Trophoblast cell (in vitro differentiated cells and primary cell): ENCODE results near the gene COPE.
"Not testable (repeated sequence)": the region's sequence is repeated elsewhere in the genome, so short reads cannot be mapped to it uniquely, and the experiment has no call there.

ENCODE experiments used
- DNase-seq, 2 donors: peaks; one replicate each; pipeline ENCODE4 v3.0.0-alpha.2; 2016
- H2AFZ ChIP-seq: 2 replicates; pipeline ENCODE4 v1.6.1; 2013; ENCODE audit warnings: low read length, moderate library complexity, mild to moderate bottlenecking; ENCODE audit not compliant: insufficient read depth, poor library complexity
- H2AK5ac ChIP-seq: 2 replicates; pipeline ENCODE4 v1.6.1; 2013; ENCODE audit warnings: mild to moderate bottlenecking, low read length
- H2BK120ac ChIP-seq: 2 replicates; pipeline ENCODE4 v1.6.1; 2013; ENCODE audit warnings: low read length, mild to moderate bottlenecking, moderate library complexity; ENCODE audit not compliant: insufficient read depth, poor library complexity
- H2BK12ac ChIP-seq: 2 replicates; pipeline ENCODE4 v1.6.1; 2013; ENCODE audit warnings: mild to moderate bottlenecking, low read length, moderate library complexity
- H2BK5ac ChIP-seq: 2 replicates; pipeline ENCODE4 v1.6.1; 2013; ENCODE audit warnings: low read length, low read depth, moderate library complexity, mild to moderate bottlenecking; ENCODE audit not compliant: poor library complexity
- H3K14ac ChIP-seq: 2 replicates; pipeline ENCODE4 v1.6.1; 2013; ENCODE audit warnings: mild to moderate bottlenecking, low read length
- H3K18ac ChIP-seq: 2 replicates; pipeline ENCODE4 v1.6.1; 2013; ENCODE audit warnings: mild to moderate bottlenecking, low read length
- H3K23ac ChIP-seq: 2 replicates; pipeline ENCODE4 v1.6.1; 2013; ENCODE audit warnings: low read length
- H3K27ac ChIP-seq: 2 replicates; pipeline ENCODE4 v1.5.1; 2013; ENCODE audit warnings: low read depth, mild to moderate bottlenecking, inconsistent platforms, low read length, moderate library complexity
- H3K27me3 ChIP-seq: 2 replicates; pipeline ENCODE4 v1.6.1; 2013; ENCODE audit warnings: inconsistent platforms, mild to moderate bottlenecking, low read length, moderate library complexity; ENCODE audit not compliant: insufficient read depth
- H3K36me3 ChIP-seq, 2 experiments: 1 replicate in 1 of 2; 2 replicates in 1 of 2; pipeline ENCODE4 v1.6.1; 2013; ENCODE audit warnings: low read length in 2 of 2, mild to moderate bottlenecking in 2 of 2, moderate library complexity in 1 of 2; ENCODE audit not compliant: insufficient read depth in 2 of 2, control insufficient read depth in 1 of 2
- H3K4ac ChIP-seq: 2 replicates; pipeline ENCODE4 v1.6.1; 2013; ENCODE audit warnings: low read depth, mild to moderate bottlenecking, low read length, moderate library complexity
- H3K4me1 ChIP-seq, 2 experiments: 1 replicate in 1 of 2; 2 replicates in 1 of 2; pipeline ENCODE4 v1.6.1; 2013; ENCODE audit warnings: low read length in 2 of 2, mild to moderate bottlenecking in 2 of 2, moderate library complexity in 1 of 2; ENCODE audit not compliant: insufficient read depth in 2 of 2, control insufficient read depth in 1 of 2
- H3K4me2 ChIP-seq: 2 replicates; pipeline ENCODE4 v1.6.1; 2013; ENCODE audit warnings: inconsistent platforms, mild to moderate bottlenecking, low read length, moderate library complexity
- H3K4me3 ChIP-seq: 2 replicates; pipeline ENCODE4 v1.5.1; 2013; ENCODE audit warnings: mild to moderate bottlenecking, low read depth, low read length, inconsistent platforms
- H3K79me1 ChIP-seq: one replicate; pipeline ENCODE4 v1.6.1; 2013; ENCODE audit warnings: low read length
- H3K79me2 ChIP-seq: 2 replicates; pipeline ENCODE4 v1.6.1; 2013; ENCODE audit warnings: low read length, mild to moderate bottlenecking; ENCODE audit not compliant: control insufficient read depth, insufficient read depth, poor library complexity
- H3K9ac ChIP-seq: 2 replicates; pipeline ENCODE4 v1.6.1; 2013; ENCODE audit warnings: mild to moderate bottlenecking, low read length
- H3K9me3 ChIP-seq: 2 replicates; pipeline ENCODE4 v1.6.1; 2013; ENCODE audit warnings: low read depth, mild to moderate bottlenecking, control low read depth, inconsistent platforms, low read length; ENCODE audit not compliant: insufficient read depth
- H4K12ac ChIP-seq: 2 replicates; pipeline ENCODE4 v1.6.1; 2013; ENCODE audit warnings: low read depth, mild to moderate bottlenecking, low read length, moderate library complexity
- H4K8ac ChIP-seq: 2 replicates; pipeline ENCODE4 v1.6.1; 2013; ENCODE audit warnings: low read depth, mild to moderate bottlenecking, low read length, moderate library complexity
- H4K91ac ChIP-seq: one replicate; pipeline ENCODE4 v1.6.1; 2013; ENCODE audit warnings: low read depth, mild to moderate bottlenecking, low read length, moderate library complexity
- WGBS: extraction: QIAGEN DNeasy Blood & Tissue Kit; methylation state at CpG from one replicate; pipeline ENCODE4 v1.1.7; 2013; ENCODE audit warnings: missing lambda C conversion rate; ENCODE audit not compliant: insufficient read length, insufficient coverage; ENCODE audit errors: extremely low coverage; 5-methylcytosine and 5-hydroxymethylcytosine counted together

Gene COPE

DNA sequence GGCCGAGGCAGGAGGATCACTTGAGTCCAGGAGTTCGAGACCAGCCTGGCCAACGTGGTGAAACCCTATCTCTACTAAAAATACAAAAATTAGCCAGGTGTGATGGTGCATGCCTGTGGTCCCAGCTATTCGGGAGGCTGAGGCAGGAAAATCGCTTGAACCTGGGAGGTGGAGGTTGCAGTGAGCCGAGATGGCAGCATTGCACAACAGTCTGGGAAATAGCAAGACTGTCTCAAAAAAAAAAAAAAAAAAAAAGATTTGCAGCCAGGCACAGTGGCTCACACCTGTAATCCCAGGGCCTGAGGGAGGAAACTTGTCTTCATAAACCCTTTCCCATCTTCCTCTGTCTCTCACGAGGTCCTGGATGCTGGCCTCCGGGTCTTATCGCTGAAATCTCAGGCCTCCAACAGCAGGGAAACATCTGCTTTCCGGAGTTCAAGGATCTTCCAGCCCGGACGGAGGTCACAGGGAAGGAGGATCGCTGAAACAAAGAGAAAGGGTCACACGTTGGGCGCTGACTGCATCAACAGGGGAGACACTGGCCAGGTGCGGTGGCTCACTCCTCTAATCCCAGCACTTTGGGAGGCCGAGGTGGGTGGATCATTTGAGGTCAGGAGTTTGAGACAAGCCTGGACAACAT lies 33.3 kb upstream of the COPE start:
- H2BK120ac ChIP-seq, H4K8ac ChIP-seq, H3K9me3 ChIP-seq, H3K4me3 ChIP-seq, H3K27ac ChIP-seq, H3K14ac ChIP-seq, H3K79me2 ChIP-seq, H2BK5ac ChIP-seq, H3K4me1 ChIP-seq, H2BK12ac ChIP-seq, H2AFZ ChIP-seq, H3K79me1 ChIP-seq, H4K12ac ChIP-seq, H3K4ac ChIP-seq, H4K91ac ChIP-seq, H3K36me3 ChIP-seq, H3K9ac ChIP-seq, H3K23ac ChIP-seq, H3K4me2 ChIP-seq, H2AK5ac ChIP-seq, H3K27me3 ChIP-seq, H3K18ac ChIP-seq: not testable (repeated sequence)
- no CpG with 5 or more reads among the region's 17 CpGs for WGBS
- peak; percentile 95 to 97 for DNase-seq

DNA sequence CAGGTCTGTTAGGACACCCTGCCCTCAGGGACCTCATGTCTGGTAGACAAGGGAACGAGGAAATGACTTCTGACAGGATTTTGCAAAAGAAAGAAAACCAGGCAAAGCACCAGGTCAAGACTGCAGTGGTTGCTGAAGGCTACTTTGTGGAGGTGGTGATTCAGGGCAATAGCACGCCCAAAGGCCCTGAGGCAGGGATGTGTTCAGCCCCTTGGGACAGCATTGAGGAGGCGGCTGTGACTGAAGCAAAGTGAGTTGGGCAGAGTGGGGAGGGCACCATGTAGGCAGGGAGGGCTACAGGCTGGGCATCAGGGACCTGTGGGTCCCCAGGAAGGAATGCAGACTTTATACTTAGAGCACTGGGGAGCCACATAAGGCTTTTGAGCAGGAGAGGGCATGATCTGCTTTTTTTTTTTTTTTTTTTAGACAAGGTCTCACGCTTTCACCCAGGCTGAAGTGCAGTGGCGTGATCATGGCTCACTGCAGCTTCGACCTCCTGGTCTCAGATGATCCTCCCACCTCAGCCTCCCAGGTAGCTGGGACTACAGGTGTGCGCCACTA lies 32.6 kb upstream of the COPE start:
- no peak overlapping the region for H4K91ac ChIP-seq

DNA sequence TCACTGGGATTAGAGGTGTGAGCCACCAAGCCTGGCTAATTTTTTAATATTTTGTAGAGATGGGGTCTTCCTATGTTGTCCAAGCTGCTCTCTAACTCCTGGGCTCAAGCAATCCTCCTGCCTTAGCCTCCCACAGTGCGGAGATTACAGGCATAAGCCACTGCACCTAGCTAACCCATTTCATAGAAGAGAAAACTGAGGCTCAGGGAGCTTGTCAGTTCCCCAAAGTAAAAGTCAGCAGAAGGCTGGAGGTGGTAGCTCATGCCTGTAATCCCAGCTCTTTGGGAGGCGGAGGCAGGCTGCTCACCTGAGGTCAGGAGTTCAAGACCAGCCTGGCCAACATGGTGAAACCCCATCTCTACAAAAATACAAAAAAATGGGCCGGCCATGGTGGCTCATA lies 30.7 kb upstream of the COPE start:
- Histone ChIP-seq H2AK5ac (no peak overlapping the region), H3K4me3 (no peak overlapping the region), H4K91ac (no peak overlapping the region), H2AFZ (no peak overlapping the region), H3K79me2 (no peaks in the 10 kb centered on the region), H3K4ac (no peak overlapping the region), H3K79me1 (no peaks in the 10 kb centered on the region), H3K14ac (no peak overlapping the region), H3K18ac (no peak overlapping the region), H2BK120ac (no peak overlapping the region), H3K27me3 (no peaks in the 10 kb centered on the region), H3K27ac (no peak overlapping the region), H4K12ac (no peak overlapping the region), H3K9ac (no peak overlapping the region), H2BK12ac (no peak overlapping the region), H2BK5ac (no peak overlapping the region), H3K23ac (no peak overlapping the region), H3K4me1 (peaks cover 3 to 4% of the 10 kb centered on the region in 2 experiments), H3K4me2 (no peak overlapping the region), H3K36me3 (no peaks in the 10 kb centered on the region), H3K9me3 (peaks cover 3% of the 10 kb centered on the region), H4K8ac (no peak overlapping the region)
- no peak for DNase-seq
- WGBS = no CpG with 5 or more reads among the region's 3 CpGs

More for the DNA sequence above, 32.6 kb upstream of the COPE start:
- H3K14ac ChIP-seq = no peak overlapping the region
- no peak overlapping the region for H3K4me3 ChIP-seq
- H3K18ac ChIP-seq = no peak overlapping the region
- H2BK12ac ChIP-seq = no peak overlapping the region
- H4K8ac ChIP-seq = no peak overlapping the region
- no peak overlapping the region for H2AK5ac ChIP-seq
- no peak overlapping the region for H2BK5ac ChIP-seq
- H3K27ac ChIP-seq = peak overlapping the region; percentile 22
- no peak overlapping the region for H3K23ac ChIP-seq
- H3K79me2 ChIP-seq = no peaks in the 10 kb centered on the region
- no peak overlapping the region for H3K4ac ChIP-seq
- DNase-seq = peak; percentile 98 to 99
- no peaks in the 10 kb centered on the region for H3K27me3 ChIP-seq
- WGBS = no CpG with 5 or more reads among the region's 7 CpGs
- no peak overlapping the region for H2AFZ ChIP-seq
- no peak overlapping the region for H3K4me2 ChIP-seq
- no peaks in the 10 kb centered on the region for H3K36me3 ChIP-seq
- H3K9me3 ChIP-seq = peaks cover 3% of the 10 kb centered on the region
- no peak overlapping the region for H4K12ac ChIP-seq
- H3K79me1 ChIP-seq = no peaks in the 10 kb centered on the region
- peaks cover 3 to 4% of the 10 kb centered on the region in 2 experiments for H3K4me1 ChIP-seq
- H3K9ac ChIP-seq = no peak overlapping the region
- no peak overlapping the region for H2BK120ac ChIP-seq

DNA sequence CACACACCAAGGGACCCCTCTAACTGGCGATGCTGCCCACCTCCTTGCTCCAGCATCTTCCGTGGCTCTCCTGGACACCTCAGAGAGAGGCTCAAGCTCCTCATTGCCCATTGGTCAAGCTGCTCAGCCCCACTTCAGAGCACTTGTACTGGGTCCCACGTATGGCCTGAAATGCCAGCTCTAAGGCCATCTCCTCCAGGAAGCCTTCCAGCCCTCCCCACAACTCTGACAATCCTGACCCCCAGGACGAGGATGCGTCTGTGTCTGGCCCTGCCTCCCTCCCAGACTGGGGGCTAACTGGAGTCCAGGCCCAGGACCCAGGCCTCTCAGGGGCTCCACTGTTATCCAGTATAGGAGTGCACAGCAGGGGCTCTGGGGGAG lies 29.8 kb upstream of the COPE start:
- no peak overlapping the region for H4K8ac ChIP-seq
- no peaks in the 10 kb centered on the region for H3K79me1 ChIP-seq
- peaks cover 2% of the 10 kb centered on the region for H3K9me3 ChIP-seq
- H2BK12ac ChIP-seq = no peak overlapping the region
- H3K14ac ChIP-seq = no peak overlapping the region
- H3K4me3 ChIP-seq = no peak overlapping the region
- H3K27ac ChIP-seq = no peak overlapping the region
- no peaks in the 10 kb centered on the region for H3K36me3 ChIP-seq
- no peak overlapping the region for H3K23ac ChIP-seq
- H3K9ac ChIP-seq = no peak overlapping the region
- no peak overlapping the region for H3K4me2 ChIP-seq
- no peak overlapping the region for H3K18ac ChIP-seq
- no peak for DNase-seq
- H2BK120ac ChIP-seq = no peak overlapping the region
- H4K91ac ChIP-seq = no peak overlapping the region
- H2BK5ac ChIP-seq = no peak overlapping the region
- H2AFZ ChIP-seq = no peak overlapping the region
- H3K4me1 ChIP-seq = peaks cover 3 to 4% of the 10 kb centered on the region in 2 experiments
- WGBS = no CpG with 5 or more reads among the region's 5 CpGs
- no peaks in the 10 kb centered on the region for H3K79me2 ChIP-seq
- H3K27me3 ChIP-seq = no peaks in the 10 kb centered on the region
- peak overlapping the region; percentile 45 for H2AK5ac ChIP-seq
- no peak overlapping the region for H3K4ac ChIP-seq
- H4K12ac ChIP-seq = no peak overlapping the region
